HG03575 (cell line): ENCODE measurements around the gene NUP35.
"Not testable (repeated sequence)": the region's sequence is repeated elsewhere in the genome, so short reads cannot be mapped to it uniquely, and the experiment has no call there.

Experiments used
- ATAC-seq: cut with Tn5 transposase; IDR thresholded peaks from one replicate; pipeline ENCODE4 v1.9.1; 2021; ENCODE audit not compliant: unreplicated experiment, insufficient number of reproducible peaks, low FRiP score; ENCODE audit errors: extremely low read depth

The NUP35 gene

DNA sequence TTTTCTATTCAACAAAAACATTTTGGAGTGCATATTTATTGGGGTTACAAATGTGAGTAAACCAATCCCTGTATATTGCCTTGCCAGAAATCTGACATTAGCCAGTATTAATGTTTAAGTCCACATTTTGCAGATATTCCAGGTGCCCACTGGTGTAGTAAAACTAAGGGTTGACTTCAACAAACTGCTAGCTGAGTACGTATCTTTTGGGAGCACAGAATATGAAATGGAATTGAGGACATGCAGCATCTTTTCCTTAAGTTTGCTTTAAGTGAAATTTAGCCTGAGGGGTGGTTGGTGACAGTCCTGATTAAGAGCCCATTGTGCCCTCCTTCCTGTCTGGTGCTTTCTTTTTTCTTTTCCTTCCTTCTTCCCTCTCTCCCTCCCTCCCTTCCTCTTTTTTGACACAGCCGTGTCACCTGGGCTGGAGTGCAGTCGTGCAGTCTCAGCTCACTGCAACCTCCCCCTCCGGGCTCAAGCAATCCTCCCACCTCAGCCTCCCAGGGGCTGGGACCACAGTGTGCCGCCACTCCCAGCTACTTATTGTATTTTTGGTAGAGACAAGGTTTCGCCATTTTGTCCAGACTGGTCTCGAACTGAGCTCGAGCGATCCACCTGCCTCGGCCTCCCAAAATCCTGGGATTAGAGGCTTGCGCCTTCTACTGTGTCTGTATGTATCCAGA, 1.6 kb downstream of the NUP35 start:
- ATAC-seq, result no peak

GRCh38 chr2:183126635-183127034, 2.4 kb downstream of the NUP35 start:
- ATAC-seq, result no peak

GRCh38 chr2:183134016-183134415, 9.8 kb downstream of the NUP35 start:
- ATAC-seq, result no peak

- no peak for ATAC-seq
These were observed 24.7 kb downstream of the NUP35 start for GRCh38 chr2:183148955-183149354.

DNA sequence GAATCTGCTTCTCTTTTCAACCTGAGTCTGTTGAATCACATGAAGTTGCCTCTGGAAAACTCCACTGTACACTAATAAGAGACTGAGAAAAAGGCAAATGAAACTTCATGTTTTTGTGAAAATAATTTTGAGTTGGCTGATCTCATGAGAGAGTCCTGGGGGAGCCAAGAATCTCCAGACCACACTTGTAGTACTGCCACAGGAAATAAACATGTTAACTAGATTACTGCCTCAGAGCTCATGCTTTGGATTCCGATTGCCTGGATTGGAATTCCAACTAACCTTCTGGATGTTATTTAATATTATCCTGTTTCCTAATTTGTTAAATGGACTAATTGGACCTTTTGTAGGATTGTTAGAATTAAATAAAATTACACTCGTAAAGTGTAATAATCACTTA, 25.2 kb downstream of the NUP35 start:
- ATAC-seq, result no peak

- ATAC-seq, result not testable (repeated sequence)
These were observed 28.0 kb downstream of the NUP35 start for GRCh38 chr2:183152280-183152679.

DNA sequence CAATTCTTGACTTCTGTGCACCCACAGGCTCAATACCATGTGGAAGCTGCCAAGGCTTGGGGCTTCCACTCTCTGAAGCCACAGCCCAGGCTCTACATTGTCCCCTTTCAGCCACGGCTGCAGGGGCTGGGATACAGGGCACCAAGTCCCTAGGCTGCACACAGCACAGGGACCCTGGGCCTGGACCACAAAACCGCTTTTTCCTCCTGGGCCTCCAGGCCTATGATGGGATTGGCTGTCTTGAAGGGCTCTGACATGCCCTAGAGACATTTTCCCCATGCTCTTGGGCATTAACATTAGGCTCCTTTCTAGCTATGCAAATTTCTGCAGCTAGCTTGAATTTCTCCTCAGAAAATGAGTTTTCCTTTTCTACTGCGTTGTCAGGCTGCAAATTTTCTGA, 29.7 kb downstream of the NUP35 start:
- no peak for ATAC-seq

DNA sequence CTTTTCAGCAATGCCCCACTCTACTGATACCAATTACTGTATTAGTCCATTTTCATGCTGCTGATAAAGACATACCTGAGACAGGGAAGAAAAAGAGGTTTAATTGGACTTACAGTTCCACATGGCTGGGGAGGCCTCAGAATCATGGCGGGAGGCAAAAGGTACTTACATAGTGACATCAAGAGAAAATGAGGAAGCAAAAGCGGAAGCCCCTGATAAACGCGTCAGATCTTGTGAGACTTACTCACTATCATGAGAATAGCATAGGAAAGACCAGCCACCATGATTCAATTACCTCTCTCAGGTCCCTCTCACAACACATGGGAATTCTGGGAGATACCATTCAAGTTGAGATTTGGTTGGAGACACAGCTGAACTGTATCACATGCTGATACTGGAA, 30.5 kb downstream of the NUP35 start:
- ATAC-seq, result not testable (repeated sequence)

DNA sequence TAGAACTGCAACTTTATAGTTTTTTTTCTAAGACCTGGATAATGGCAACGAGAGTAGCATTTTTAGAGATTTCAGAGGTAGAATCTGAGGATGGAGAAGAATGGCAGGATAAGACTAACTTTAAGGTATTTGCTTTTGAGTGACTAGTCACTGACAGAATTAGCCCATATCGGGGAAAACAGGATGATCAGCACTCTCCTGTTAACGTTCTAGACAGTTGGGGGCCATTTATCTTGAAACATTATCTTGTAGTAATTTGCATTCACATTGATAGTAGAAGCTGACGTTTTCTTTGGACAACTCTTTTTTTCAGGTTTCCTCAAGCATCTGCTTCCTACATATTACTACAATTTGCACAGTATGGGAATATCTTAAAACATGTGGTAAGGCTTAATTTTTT, 32.9 kb downstream of the NUP35 start:
- ATAC-seq, result no peak

DNA sequence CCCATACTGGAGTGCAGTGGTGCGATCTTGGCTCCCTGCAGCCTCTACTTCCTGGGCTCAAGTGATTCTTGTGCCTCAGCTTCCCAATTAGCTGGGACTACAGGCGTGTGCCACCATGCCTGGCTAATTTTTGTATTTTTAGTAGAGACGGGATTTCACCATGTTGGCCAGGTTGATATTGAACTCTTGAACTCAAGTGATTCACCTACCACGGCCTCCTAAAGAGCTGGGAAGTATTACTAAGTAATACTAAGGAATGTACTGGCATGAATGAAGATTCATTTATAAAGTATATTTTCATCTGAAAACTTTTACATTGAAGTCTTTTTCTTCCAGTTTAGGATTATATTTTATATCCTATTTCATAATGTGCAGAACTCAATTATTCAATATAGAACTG, 38.1 kb downstream of the NUP35 start:
- ATAC-seq, result no peak

GRCh38 chr2:183163821-183164649, 39.8 kb downstream of the NUP35 start:
- no peak for ATAC-seq

- no peak for ATAC-seq
These were observed 40.4 kb downstream of the NUP35 start for GRCh38 chr2:183164650-183165015.

- ATAC-seq, result no peak
These were observed 42.0 kb downstream of the NUP35 start for GRCh38 chr2:183166210-183166609.

DNA sequence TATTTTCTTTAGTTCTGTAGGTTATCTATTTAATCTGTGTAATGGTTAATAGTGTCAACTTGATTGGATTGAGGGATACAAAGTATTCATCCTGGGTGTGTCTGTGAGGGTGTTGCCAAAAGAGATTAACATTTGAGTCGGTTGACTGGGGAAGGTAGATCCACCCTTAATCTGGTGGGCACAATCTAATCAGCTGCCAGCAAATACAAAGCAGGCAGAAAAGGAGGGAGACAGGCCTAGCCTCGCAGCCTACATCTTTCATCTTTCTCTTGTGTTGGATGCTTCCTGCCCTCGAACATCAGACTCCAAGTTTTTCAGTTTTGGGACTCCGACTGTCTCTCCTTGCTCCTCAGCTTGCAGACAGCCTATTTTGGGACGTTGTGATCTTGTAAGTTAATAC, 42.7 kb downstream of the NUP35 start:
- ATAC-seq, result not testable (repeated sequence)

DNA sequence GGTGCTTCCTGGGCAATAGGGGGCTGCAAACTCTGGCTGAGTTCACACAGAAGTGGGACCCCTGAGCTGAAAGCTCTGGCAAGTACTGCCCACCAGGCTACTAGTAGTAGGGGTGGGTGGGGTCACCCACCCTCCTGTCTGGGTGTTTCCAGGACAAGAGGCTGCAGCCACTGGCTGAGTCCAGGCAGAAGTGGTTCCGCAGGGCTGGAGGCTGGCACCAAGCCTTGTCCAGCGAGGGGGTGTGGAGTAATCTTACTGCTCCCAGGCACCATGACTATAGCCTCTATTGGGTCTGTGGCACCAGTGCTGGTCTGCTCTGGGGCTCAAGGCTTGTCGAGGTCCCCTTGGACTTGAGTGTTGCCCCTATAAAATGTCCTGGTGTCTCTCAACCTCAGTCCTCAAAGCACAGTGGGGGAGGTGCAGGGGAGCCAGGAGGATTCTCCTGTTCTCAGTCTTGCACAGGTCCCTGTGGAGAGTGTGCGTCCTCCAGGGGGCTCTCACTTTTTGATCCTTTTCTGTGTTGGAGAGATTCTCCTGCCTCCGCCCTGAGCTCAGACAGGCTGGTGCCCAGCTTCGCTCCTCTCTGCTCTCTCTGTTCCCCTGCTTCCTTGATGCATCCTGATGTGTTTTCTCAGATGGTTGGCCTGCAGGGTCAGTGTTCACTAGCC, 48.1 kb downstream of the NUP35 start:
- ATAC-seq, result no peak

- no peak for ATAC-seq
These were observed 54.9 kb downstream of the NUP35 start for GRCh38 chr2:183179156-183179555.

GRCh38 chr2:183185534-183185933, 61.3 kb downstream of the NUP35 start:
- no peak for ATAC-seq

GRCh38 chr2:183186296-183186695, 62.1 kb downstream of the NUP35 start:
- ATAC-seq, result no peak

- ATAC-seq, result no peak
These were observed 62.5 kb downstream of the NUP35 start for GRCh38 chr2:183186766-183187165.

GRCh38 chr2:183192343-183192742, 68.1 kb downstream of the NUP35 start:
- no peak for ATAC-seq
